Activated CD4-positive, CD25-positive, alpha-beta regulatory T cell treated with anti-CD3 and anti-CD28 coated beads, Interleukin-2, amount 50 U/mL, for 72 hours (primary cell): ENCODE results near the gene DDI2.

Experiments
- DNase-seq: peaks from one replicate; pipeline ENCODE4 v3.0.0; 2021

DDI2 gene

DNA sequence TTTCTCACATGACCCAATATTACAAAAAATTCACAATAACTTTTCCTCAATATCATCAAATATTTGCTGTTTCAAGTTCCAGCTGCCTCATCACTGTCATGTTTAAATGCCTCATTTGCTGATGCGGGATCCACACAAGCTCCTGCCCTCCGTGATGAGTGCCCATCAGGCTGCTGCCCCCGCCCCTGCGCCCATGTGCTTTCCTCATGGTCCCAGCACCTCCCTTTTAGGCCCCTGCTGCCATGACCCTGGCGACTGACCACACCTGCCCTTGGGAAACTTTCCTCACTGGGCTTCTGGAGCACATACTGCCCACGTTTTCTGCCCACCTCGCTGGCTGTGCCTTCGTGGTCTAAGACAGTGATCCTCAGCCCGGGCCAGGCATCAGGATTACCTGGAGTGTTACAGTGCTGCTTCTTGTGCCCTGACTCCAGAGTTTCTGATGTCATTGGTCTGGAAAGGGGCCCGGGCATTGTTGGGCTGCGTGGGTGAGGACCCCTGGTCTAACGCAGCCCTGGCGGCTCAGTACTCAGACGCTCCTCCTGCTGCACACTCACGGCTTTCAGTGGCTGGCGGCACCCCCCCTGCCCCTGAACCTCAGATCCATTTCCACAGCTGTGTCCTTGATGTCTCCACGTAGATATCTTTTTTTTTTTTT is 87.4 kb downstream of the DDI2 start:
- no peak for DNase-seq

- no peak for DNase-seq
Measured at GRCh38 chr1:15705184-15705566, 87.9 kb downstream of the DDI2 start.

DNA sequence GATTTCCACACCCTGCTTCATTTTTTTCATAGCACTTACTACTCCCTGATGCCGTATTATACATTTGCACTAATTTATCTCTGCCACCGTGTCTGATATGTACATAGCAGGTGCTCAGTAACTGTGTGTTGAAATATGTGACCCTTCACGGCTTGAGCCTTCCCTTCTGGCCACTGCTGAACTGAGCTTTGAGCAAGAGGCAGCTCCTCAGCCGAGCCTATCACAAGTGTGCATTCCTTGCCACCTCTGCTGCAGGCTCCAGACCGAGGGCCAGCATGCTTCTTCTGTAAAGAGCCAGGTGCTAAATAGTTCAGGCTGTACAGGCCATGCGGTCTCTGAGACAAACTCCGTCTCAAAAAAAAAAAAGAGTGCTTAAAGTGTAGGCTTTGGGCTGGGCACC is 89.5 kb downstream of the DDI2 start:
- no peak for DNase-seq

- DNase-seq: no peak
Measured at GRCh38 chr1:15707239-15707925, 90.1 kb downstream of the DDI2 start.

DNA sequence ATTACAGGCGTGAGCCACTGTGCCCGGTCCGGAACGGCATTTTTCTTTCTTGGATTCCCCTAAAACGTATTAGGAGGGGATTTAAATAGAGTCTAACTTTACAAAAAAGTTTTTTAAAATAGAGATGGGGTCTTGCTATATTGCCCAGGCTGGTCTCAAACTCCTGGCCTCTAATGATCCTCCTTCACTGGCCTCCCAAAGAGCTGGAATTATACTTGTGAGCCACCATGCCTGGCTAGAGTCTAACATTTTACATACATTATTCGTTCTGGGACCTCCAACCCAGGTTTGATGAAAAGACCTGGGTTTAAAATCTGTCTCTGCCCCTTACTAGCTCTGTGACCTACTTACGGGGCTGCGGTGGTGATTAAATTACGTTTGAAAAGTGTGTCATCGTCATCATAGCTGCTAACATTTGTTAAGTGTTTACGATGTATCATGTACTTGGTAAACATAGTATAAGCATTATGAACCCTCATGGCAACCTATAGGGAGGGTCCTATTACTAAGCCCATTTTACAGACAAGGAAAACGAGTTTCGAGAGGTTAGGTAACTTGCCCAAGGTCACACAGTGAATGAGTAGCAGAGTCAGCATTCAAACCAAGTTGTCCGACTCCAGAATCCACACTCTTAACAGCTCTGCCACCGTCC is 91.4 kb downstream of the DDI2 start:
- DNase-seq: no peak

- no peak for DNase-seq
Measured at GRCh38 chr1:15709226-15709625, 92.0 kb downstream of the DDI2 start.

- DNase-seq: no peak
Measured at GRCh38 chr1:15712168-15712567, 94.9 kb downstream of the DDI2 start.

- DNase-seq: no peak
Measured at GRCh38 chr1:15714406-15715136, 97.3 kb downstream of the DDI2 start.

- DNase-seq: no peak
Measured at GRCh38 chr1:15717418-15718125, 100.3 kb downstream of the DDI2 start.

DNA sequence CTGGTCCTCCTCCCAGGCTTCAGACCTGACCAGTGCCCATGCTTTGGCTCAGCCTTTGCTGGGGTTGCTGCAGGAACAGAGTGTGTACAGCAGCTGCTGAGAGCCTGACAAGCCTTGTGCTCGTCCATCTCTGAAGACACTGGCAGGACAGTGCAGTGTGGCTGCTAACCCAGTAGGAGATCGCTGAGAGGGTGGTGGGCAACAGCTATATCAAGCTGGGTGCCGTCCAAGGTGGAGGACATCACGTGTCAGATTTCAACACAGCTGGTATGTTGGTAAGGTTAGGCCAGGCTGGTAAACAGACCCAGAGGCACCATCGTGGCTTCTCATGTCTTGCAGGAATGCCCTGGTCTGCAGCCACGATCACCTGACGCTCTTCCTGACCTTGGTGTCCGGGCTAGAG is 100.9 kb downstream of the DDI2 start:
- no peak for DNase-seq
